ENCODE results near the gene PDPN. TPM values are rescaled to one million over a fixed set of nuclear protein-coding genes. Genes with fewer than 3 reads are reported as not detected.

The PDPN gene
- total RNA-seq, 2 experiments from 2014 or later = not detected

Other genes starting within 250 kb of the PDPN start
- not detected for gene PRAMEF14, start 236.7 kb upstream of the PDPN start, total RNA-seq
- gene PRAMEF19, start 211.9 kb upstream of the PDPN start, total RNA-seq = not detected
- not detected for gene PRAMEF17, start 194.2 kb upstream of the PDPN start, total RNA-seq
- not detected for gene PRAMEF20, start 173.4 kb upstream of the PDPN start, total RNA-seq
- gene LRRC38, start 69.8 kb upstream of the PDPN start, total RNA-seq = not detected
- 10 to 100 TPM; 49.3 to 50.4 TPM for gene PRDM2, start 116.4 kb downstream of the PDPN start, total RNA-seq